Type B pancreatic cell (in vitro differentiated cells): ENCODE results near the gene ZNF689. TPM values are rescaled to one million over a fixed set of nuclear protein-coding genes. Genes with fewer than 3 reads are reported as not detected.

Source experiments
- DNase-seq: peaks from one replicate; pipeline ENCODE4 v3.0.0; 2021; ENCODE audit warnings: mixed read lengths; ENCODE audit not compliant: unreplicated experiment; ENCODE audit errors: extremely low spot score
- H3K27ac Mint-ChIP-seq: 2 replicates; pipeline ENCODE4 v1.8.0; 2021; ENCODE audit warnings: mild to moderate bottlenecking, mixed read lengths
- H3K27me3 Mint-ChIP-seq: 2 replicates; pipeline ENCODE4 v1.8.0; 2021; ENCODE audit warnings: mixed read lengths
- H3K36me3 Mint-ChIP-seq: 2 replicates; pipeline ENCODE4 v1.8.0; 2021; ENCODE audit warnings: mixed read lengths
- H3K4me1 Mint-ChIP-seq: one replicate; pipeline ENCODE4 v1.8.0; 2021; ENCODE audit warnings: mixed read lengths; ENCODE audit not compliant: unreplicated experiment
- H3K4me3 Mint-ChIP-seq: 2 replicates; pipeline ENCODE4 v1.8.0; 2021; ENCODE audit warnings: mild to moderate bottlenecking, mixed read lengths
- H3K9me3 Mint-ChIP-seq: 2 replicates; pipeline ENCODE4 v1.8.0; 2021; ENCODE audit warnings: mixed read lengths
- total RNA-seq: library from RNA; stranded (reverse); gene quantifications from 2 replicates; pipeline ENCODE4 v1.2.1, GENCODE V29; 2021; ENCODE audit warnings: low replicate concordance
- TF ChIP-seq, protein P1 (sequence below): fragments of 200-600 bp; sonication (generic); conservative IDR thresholded peaks from 2 replicates; pipeline ENCODE4 v1.5.0; 2021; ENCODE audit warnings: antibody characterized with exemption, mild to moderate bottlenecking

Gene ZNF689
- total RNA-seq, 1 donor from 2014 or later, result 14.9 TPM

DNA sequence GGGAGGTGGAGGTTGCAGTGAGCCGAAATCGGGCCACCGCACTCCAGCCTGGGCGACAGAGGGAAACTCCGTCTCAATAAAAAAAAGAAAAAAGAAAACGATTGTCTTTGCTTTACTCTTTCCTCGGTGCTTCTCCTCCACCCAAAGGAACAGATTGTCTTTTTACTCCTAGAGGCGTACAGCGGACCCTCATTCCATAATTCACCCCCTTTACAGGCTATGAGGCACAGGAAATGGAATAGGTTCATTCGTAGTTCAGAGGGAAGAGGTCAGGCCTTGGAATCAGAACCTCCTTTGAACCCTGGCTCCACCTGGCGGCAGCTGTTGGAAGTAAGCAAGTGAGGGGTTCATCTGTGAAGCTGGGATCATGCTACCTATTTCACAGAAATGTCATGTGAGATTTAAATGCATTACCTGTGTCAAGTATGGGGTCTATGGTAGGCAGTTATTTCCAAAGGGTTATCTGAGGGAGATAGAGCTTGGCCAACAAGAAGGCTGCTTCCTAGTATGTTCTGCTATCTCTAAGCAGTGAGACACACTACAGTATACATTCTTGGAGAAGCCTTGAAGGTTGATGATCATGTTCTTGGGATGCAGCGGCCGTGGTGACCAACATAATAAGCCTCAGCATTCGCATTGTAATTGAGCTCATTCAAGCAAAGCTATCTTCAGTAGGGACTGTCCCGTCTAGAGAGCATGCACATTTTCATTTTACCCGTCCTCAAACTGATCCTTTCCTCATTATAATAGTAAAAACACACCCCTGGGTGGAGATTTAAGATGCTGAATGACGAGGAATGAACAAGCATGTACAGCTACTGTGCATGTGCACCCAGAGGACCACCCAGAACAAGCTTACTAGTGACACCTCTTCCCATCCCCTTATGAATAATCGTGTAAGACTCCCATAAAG is 18.7 kb upstream of the ZNF689 start:
- no peaks in the 10 kb centered on the region for H3K36me3 Mint-ChIP-seq
- no peaks in the 10 kb centered on the region for H3K9me3 Mint-ChIP-seq
- peak; percentile 89 for DNase-seq
- TF ChIP-seq, protein P1, sequence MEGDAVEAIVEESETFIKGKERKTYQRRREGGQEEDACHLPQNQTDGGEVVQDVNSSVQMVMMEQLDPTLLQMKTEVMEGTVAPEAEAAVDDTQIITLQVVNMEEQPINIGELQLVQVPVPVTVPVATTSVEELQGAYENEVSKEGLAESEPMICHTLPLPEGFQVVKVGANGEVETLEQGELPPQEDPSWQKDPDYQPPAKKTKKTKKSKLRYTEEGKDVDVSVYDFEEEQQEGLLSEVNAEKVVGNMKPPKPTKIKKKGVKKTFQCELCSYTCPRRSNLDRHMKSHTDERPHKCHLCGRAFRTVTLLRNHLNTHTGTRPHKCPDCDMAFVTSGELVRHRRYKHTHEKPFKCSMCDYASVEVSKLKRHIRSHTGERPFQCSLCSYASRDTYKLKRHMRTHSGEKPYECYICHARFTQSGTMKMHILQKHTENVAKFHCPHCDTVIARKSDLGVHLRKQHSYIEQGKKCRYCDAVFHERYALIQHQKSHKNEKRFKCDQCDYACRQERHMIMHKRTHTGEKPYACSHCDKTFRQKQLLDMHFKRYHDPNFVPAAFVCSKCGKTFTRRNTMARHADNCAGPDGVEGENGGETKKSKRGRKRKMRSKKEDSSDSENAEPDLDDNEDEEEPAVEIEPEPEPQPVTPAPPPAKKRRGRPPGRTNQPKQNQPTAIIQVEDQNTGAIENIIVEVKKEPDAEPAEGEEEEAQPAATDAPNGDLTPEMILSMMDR, result peak; percentile 90
- peaks cover 6% of the 10 kb centered on the region for H3K4me1 Mint-ChIP-seq
- H3K27me3 Mint-ChIP-seq, result no peaks in the 10 kb centered on the region
- H3K4me3 Mint-ChIP-seq, result peak overlapping the region; percentile 26
- peak overlapping the region; percentile 36 for H3K27ac Mint-ChIP-seq

GRCh38 chr16:30626236-30626635 is 16.0 kb upstream of the ZNF689 start:
- H3K4me3 Mint-ChIP-seq, result no peak overlapping the region
- no peaks in the 10 kb centered on the region for H3K36me3 Mint-ChIP-seq
- H3K27me3 Mint-ChIP-seq, result no peaks in the 10 kb centered on the region
- H3K9me3 Mint-ChIP-seq, result peaks cover 4% of the 10 kb centered on the region
- no peak for DNase-seq
- peaks cover 16% of the 10 kb centered on the region for H3K4me1 Mint-ChIP-seq
- H3K27ac Mint-ChIP-seq, result no peak overlapping the region
- TF ChIP-seq, protein P1, result no peak

GRCh38 chr16:30623536-30624283 is 13.5 kb upstream of the ZNF689 start:
- no peak overlapping the region for H3K4me3 Mint-ChIP-seq

DNA sequence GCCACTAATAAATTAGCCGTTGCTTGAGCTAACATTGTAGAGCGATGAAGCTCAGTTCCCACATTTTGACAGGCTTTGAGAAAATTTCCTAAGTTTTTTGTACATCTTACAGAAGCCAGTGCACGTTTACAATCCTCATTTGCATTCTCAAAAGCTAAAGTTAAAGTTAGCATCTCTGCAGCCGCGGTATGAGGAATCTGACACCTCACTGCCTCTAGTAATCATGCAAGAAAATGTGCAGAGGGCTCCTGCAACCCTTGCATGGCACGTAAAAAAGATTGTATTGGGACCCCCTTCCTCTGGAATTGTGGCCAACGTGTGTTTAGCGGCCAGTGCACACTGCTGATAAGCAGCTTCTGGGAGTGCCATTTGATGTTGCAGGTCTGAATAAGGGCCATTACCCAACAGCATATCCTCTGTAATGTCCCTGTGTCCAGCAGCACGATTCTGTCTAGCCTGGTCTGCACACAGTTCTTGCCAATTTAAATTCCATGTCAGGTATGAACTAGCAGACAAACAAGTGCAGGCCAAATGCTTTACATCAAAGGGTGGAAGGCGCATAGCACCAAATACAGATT is 12.4 kb upstream of the ZNF689 start:
- TF ChIP-seq, protein P1, result no peak
- no peak overlapping the region for H3K27ac Mint-ChIP-seq

More at GRCh38 chr16:30623536-30624283, 13.5 kb upstream of the ZNF689 start:
- Mint-ChIP-seq H3K36me3 (no peaks in the 10 kb centered on the region), H3K27ac (no peak overlapping the region), H3K27me3 (no peaks in the 10 kb centered on the region), H3K9me3 (peaks cover 4% of the 10 kb centered on the region), H3K4me1 (peaks cover 12% of the 10 kb centered on the region)
- DNase-seq, result no peak
- TF ChIP-seq, protein P1, result no peak

DNA sequence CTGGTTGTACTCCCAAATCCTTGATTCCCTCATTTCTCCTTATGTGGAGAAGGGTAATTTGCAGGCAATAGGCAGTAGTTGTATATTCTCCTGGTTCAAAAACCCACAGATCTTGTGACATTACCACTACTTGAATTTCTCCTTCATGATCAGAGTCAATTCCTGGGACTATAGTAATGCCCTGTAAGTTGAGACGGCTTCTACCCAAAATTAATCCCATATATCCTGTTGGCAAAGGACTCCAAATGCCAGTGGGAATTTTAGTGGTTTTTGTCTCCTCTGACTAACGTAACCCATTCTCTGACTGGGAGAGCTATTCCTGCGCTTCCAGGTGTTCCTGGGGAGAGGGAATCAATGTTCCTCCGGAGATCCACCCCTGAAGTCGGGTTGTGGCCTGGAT is 11.6 kb upstream of the ZNF689 start:
- H3K27ac Mint-ChIP-seq, result no peak overlapping the region

More for the DNA sequence above, 12.4 kb upstream of the ZNF689 start:
- no peak for DNase-seq
- no peaks in the 10 kb centered on the region for H3K27me3 Mint-ChIP-seq
- peaks cover 10% of the 10 kb centered on the region for H3K4me1 Mint-ChIP-seq
- no peak overlapping the region for H3K4me3 Mint-ChIP-seq
- peaks cover 4% of the 10 kb centered on the region for H3K9me3 Mint-ChIP-seq
- no peaks in the 10 kb centered on the region for H3K36me3 Mint-ChIP-seq

More for the DNA sequence above, 11.6 kb upstream of the ZNF689 start:
- Mint-ChIP-seq H3K4me3 (no peak overlapping the region), H3K4me1 (peaks cover 10% of the 10 kb centered on the region), H3K27me3 (no peaks in the 10 kb centered on the region), H3K36me3 (no peaks in the 10 kb centered on the region), H3K9me3 (peaks cover 4% of the 10 kb centered on the region)
- TF ChIP-seq, protein P1, result no peak
- DNase-seq, result no peak
